Ishikawa (cell line): ENCODE results near the gene HRH1.

Source experiments
- CREB1 ChIP-seq: IDR thresholded peaks from 2 replicates; pipeline ENCODE4 v1.6.1; 2012; ENCODE audit warnings: low read depth
- EP300 ChIP-seq: IDR thresholded peaks from 2 replicates; pipeline ENCODE4 v1.6.1; 2012; ENCODE audit warnings: borderline replicate concordance
- MAX ChIP-seq: IDR thresholded peaks from 2 replicates; pipeline ENCODE4 v1.6.1; 2012
- NFIC ChIP-seq: IDR thresholded peaks from 2 replicates; pipeline ENCODE4 v1.6.1; 2012
- REST ChIP-seq: IDR thresholded peaks from 2 replicates; pipeline ENCODE4 v1.6.1; 2012; ENCODE audit warnings: low read depth, mild to moderate bottlenecking
- TAF1 ChIP-seq: IDR thresholded peaks from 2 replicates; pipeline ENCODE4 v1.6.1; 2012; ENCODE audit warnings: low read depth, mild to moderate bottlenecking
- TCF12 ChIP-seq: IDR thresholded peaks from 2 replicates; pipeline ENCODE4 v1.6.1; 2012; ENCODE audit warnings: low read depth
- TEAD4 ChIP-seq: IDR thresholded peaks from 2 replicates; pipeline ENCODE4 v1.6.1; 2012
- USF1 ChIP-seq: IDR thresholded peaks from 2 replicates; pipeline ENCODE4 v1.6.1; 2012
- YY1 ChIP-seq: IDR thresholded peaks from 2 replicates; pipeline ENCODE4 v1.6.1; 2012; ENCODE audit warnings: low read depth
- ZBTB7A ChIP-seq: IDR thresholded peaks from 2 replicates; pipeline ENCODE4 v1.6.1; 2012; ENCODE audit warnings: low read depth

GRCh38 chr3:11197484-11197883 lies 43.2 kb downstream of the HRH1 start:
- no peak for TF ChIP-seq TEAD4
- TF ChIP-seq CREB1: no peak
- TF ChIP-seq TAF1: no peak
- TF ChIP-seq REST: no peak
- TF ChIP-seq ZBTB7A: no peak
- TF ChIP-seq YY1: no peak
- TF ChIP-seq NFIC: no peak
- no peak for TF ChIP-seq EP300
- TF ChIP-seq USF1: no peak
- TF ChIP-seq TCF12: no peak
- no peak for TF ChIP-seq MAX
